Lung (tissue), 12 donors: ENCODE results near the gene LARP1B. TPM values are rescaled to one million over a fixed set of nuclear protein-coding genes. Genes with fewer than 3 reads are reported as not detected.
"Not testable (repeated sequence)": the region's sequence is repeated elsewhere in the genome, so short reads cannot be mapped to it uniquely, and the experiment has no call there.

ENCODE experiments used
- ATAC-seq: fragments of 200-7000 bp; cut with Tn5 transposase; one replicate; pipeline ENCODE4 v1.9.1; 2020; ENCODE audit warnings: moderate number of reproducible peaks; ENCODE audit not compliant: insufficient read depth, low FRiP score
- DNase-seq, 3 donors: peaks; one replicate each; pipeline ENCODE4 v3.0.0-alpha.2; 2013 to 2017
- H3K27ac ChIP-seq, 2 donors: one replicate each; pipeline ENCODE4 v1.5.1; 2013; ENCODE audit warnings: mild to moderate bottlenecking in 2 of 2, moderate library complexity in 2 of 2, control low read depth in 1 of 2, inconsistent platforms in 1 of 2, low read depth in 1 of 2, low read length in 1 of 2
- H3K27me3 ChIP-seq, 3 donors: one replicate each; pipeline ENCODE4 v1.5.1; 2013; ENCODE audit warnings: low read length in 2 of 3; ENCODE audit not compliant: control insufficient read depth in 3 of 3, insufficient read depth in 3 of 3
- H3K36me3 ChIP-seq, 4 donors: one replicate each; pipeline ENCODE4 v1.5.1; 2013; ENCODE audit warnings: low read length in 4 of 4, mild to moderate bottlenecking in 1 of 4, moderate library complexity in 1 of 4; ENCODE audit not compliant: control insufficient read depth in 4 of 4, insufficient read depth in 4 of 4
- H3K4me1 ChIP-seq, 5 donors: one replicate each; pipeline ENCODE4 v1.5.1; 2013; ENCODE audit warnings: low read length in 5 of 5, mild to moderate bottlenecking in 2 of 5, moderate library complexity in 1 of 5; ENCODE audit not compliant: control insufficient read depth in 5 of 5, insufficient read depth in 5 of 5
- H3K4me3 ChIP-seq: one replicate; pipeline ENCODE4 v1.5.1; 2013; ENCODE audit warnings: mild to moderate bottlenecking, control low read depth, moderate library complexity
- H3K9ac ChIP-seq, 2 donors: one replicate each; pipeline ENCODE4 v1.5.1; 2013; ENCODE audit warnings: low read length in 2 of 2, control low read depth in 1 of 2; ENCODE audit not compliant: insufficient read depth in 1 of 2
- H3K9me3 ChIP-seq, 4 donors: one replicate each; pipeline ENCODE4 v1.5.1; 2013; ENCODE audit warnings: low read length in 3 of 4, mild to moderate bottlenecking in 1 of 4, moderate library complexity in 1 of 4; ENCODE audit not compliant: control insufficient read depth in 4 of 4, insufficient read depth in 3 of 4
- WGBS, 2 donors: extraction: QIAGEN DNeasy Blood & Tissue Kit; methylation state at CpG; one replicate each; pipeline ENCODE4 v1.1.7; 2013; 5-methylcytosine and 5-hydroxymethylcytosine counted together
- polyA plus RNA-seq, 2 donors: library from polyadenylated mRNA; stranded (reverse); fragments of 200-250 nt; gene quantifications; one replicate each; pipeline ENCODE4 v1.2.1, GENCODE V29; 2013
- total RNA-seq, 2 donors: library from RNA; depleted of rRNA in 1 of 2; stranded (reverse); fragments of >200 nt in 1 of 2; gene quantifications; one replicate each; pipeline ENCODE4 v1.2.1, GENCODE V29; 2014 to 2021
- TF ChIP-seq, protein P1 (sequence below): IDR thresholded peaks from 2 replicates; pipeline ENCODE4 v1.5.1; 2012; ENCODE audit warnings: mild to moderate bottlenecking; ENCODE audit errors: control extremely low read depth, extremely low read depth
- donor health status: control.
- donor health status: control.
- donor health status: Bipolar disorder and iron deficiency.
- donor health status: healthy.
- donor health status: DM: yes; HTN: yes; CAD: no.

Gene LARP1B
- total and polyA plus RNA-seq, 4 donors, result 10.6 to 27.9 (median 15.0) TPM

DNA sequence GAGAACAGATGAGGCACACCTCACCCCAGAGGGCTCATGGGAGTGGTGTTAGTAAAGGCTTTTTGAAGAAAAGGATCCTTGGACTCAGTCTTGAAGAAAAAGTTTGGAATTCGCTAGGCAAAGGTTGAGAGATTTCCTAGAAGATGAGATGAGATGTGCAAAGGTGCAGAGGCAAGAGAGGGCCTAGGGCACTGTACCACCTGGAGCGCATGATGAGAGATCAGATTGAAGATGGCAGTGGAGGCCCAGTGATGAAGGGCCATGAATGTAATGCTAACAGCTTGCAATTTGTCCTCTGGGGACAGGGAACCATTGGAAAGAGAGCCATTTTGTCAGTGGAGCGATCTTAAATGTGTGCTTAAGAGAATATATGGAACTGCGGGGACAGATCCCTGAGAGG lies 181.5 kb downstream of the LARP1B start:
- Histone ChIP-seq H3K36me3 (no peaks in the 10 kb centered on the region), H3K27me3 (no peaks in the 10 kb centered on the region), H3K9ac (no peak overlapping the region), H3K4me1 (no peaks in the 10 kb centered on the region), H3K4me3 (no peak overlapping the region), H3K27ac (no peak overlapping the region), H3K9me3 (peaks cover 0 to 2% (median 0%) of the 10 kb centered on the region in 4 donors)
- TF ChIP-seq, protein P1, sequence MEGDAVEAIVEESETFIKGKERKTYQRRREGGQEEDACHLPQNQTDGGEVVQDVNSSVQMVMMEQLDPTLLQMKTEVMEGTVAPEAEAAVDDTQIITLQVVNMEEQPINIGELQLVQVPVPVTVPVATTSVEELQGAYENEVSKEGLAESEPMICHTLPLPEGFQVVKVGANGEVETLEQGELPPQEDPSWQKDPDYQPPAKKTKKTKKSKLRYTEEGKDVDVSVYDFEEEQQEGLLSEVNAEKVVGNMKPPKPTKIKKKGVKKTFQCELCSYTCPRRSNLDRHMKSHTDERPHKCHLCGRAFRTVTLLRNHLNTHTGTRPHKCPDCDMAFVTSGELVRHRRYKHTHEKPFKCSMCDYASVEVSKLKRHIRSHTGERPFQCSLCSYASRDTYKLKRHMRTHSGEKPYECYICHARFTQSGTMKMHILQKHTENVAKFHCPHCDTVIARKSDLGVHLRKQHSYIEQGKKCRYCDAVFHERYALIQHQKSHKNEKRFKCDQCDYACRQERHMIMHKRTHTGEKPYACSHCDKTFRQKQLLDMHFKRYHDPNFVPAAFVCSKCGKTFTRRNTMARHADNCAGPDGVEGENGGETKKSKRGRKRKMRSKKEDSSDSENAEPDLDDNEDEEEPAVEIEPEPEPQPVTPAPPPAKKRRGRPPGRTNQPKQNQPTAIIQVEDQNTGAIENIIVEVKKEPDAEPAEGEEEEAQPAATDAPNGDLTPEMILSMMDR, result no peak
- WGBS, 2 donors, result 96 to 98% methylated on average over 4 of the region's 4 CpGs
- no peak for ATAC-seq
- no peak for DNase-seq

DNA sequence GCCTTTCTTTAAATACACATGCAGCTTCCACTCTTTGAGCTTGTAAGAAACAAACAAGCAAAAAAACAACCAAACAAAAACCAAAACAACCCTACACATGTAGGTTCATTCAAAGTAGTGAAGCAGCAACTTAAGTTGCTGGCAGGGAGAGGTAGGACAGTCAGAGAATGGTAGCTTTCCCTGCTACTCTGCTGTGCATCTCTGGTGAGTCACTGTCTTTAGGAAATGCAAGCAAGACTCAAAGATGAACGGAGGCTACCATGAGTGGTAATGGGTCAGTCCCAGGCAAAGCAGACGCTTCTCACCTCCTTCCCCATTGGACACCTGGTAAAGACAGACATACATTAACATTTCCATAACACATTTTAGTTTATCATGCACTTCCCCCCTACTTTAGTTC lies 183.3 kb downstream of the LARP1B start:
- Histone ChIP-seq H3K27me3 (no peaks in the 10 kb centered on the region), H3K27ac (no peak overlapping the region), H3K9ac (no peak overlapping the region), H3K4me3 (no peak overlapping the region), H3K9me3 (peaks cover 0 to 2% (median 0%) of the 10 kb centered on the region in 4 donors), H3K36me3 (no peaks in the 10 kb centered on the region), H3K4me1 (no peaks in the 10 kb centered on the region)
- 87 to 89% methylated on average over 2 of the region's 2 CpGs for WGBS, 2 donors
- TF ChIP-seq, protein P1, result no peak
- ATAC-seq (no peak), DNase-seq (no peak)

DNA sequence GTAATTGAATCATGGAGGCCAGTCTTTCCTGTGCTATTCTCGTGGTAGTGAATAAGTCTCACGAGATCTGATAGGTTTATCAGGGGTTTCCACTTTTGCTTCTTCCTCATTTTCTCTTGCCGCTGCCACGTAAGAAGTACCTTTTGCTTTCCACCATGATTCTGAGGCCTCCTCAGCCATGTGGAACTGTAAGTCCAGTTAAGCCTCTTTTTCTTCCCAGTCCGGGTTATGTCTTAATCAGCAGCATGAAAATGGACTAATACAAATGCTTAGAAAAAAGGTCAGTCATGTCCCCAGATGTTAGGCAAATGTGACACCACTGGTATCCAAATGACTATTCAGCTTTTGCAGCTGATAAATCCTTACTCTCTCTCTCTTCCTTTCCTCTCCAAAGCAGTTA lies 184.3 kb downstream of the LARP1B start:
- H3K9ac ChIP-seq, H3K27me3 ChIP-seq, H3K9me3 ChIP-seq, H3K4me3 ChIP-seq, DNase-seq, H3K4me1 ChIP-seq, ATAC-seq, H3K36me3 ChIP-seq, H3K27ac ChIP-seq: not testable (repeated sequence)
- WGBS, 2 donors, result 87% methylated on average over 5 of the region's 5 CpGs

DNA sequence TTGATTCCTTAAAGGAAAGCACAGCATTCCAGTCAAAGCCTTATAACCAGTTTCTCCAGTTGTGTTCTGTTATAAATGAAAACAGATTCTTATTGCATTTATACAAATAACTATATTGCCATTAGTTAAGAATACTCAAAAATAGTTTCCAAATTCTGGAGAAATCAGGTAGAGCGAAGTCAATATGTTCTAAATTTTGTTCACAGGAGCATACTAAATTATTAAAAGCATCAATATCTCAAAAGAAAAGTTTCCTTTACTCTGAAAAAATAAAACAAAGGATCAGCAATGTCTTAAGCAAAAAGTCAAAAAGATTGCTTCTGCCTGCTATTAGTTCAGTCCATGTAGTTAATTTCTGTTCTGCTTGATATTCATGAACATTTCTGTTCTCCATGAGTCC lies 186.8 kb downstream of the LARP1B start:
- no peak overlapping the region for H3K4me3 ChIP-seq
- TF ChIP-seq, protein P1, result no peak
- no peak overlapping the region for H3K27ac ChIP-seq
- no peaks in the 10 kb centered on the region for H3K27me3 ChIP-seq
- DNase-seq, result no peak
- H3K36me3 ChIP-seq, result no peaks in the 10 kb centered on the region
- 98% methylated on average over 1 of the region's 1 CpG for WGBS, 2 donors
- no peaks in the 10 kb centered on the region for H3K4me1 ChIP-seq
- H3K9me3 ChIP-seq, result no peaks in the 10 kb centered on the region
- no peak overlapping the region for H3K9ac ChIP-seq
- no peak for ATAC-seq
